Fibroblast of skin of abdomen (primary cell): ENCODE data around the gene NDC1.
"Not testable (repeated sequence)": the region's sequence is repeated elsewhere in the genome, so short reads cannot be mapped to it uniquely, and the experiment has no call there.

ENCODE experiments used
- DNase-seq: peaks from one replicate; pipeline ENCODE4 v3.0.0-alpha.2; 2013

Gene NDC1

DNA sequence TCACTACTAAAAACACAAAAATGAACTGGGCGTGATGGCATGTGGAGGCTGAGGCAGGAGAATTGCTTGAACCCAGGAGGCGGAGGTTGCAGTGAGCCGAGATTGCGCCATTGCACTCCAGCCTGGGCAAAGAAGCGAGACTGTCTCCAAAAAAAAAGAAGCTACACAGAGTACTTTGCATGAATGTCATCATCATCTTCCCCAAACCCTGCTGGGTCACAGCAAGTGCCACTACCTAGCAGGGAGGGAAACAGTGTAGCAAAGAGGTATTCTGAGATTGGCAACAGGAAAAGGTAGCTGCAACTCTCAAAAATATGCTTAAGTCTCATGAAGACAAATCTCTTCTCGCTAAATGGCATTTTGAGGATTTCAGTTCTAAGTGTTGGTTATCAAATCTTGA, 12.8 kb downstream of the NDC1 start:
- DNase-seq = no peak

DNA sequence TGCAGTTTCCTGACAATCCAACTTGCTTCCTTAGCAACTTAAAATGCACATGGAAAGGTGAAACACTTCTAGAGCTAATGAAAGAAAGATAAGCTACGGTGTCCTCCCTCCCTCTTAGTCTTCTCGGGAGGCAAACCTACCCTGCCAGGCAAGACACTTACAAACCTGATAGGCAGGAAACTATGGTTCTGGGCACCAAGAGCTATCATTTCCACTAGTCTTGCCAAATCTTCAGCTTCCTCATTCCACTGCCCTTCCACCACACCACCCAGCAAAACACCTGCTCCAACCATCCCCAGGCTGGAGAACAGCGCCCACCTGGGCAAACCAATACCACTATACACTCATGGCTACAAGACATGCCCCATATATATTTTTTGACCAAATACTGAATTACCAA, 15.2 kb downstream of the NDC1 start:
- DNase-seq = no peak

DNA sequence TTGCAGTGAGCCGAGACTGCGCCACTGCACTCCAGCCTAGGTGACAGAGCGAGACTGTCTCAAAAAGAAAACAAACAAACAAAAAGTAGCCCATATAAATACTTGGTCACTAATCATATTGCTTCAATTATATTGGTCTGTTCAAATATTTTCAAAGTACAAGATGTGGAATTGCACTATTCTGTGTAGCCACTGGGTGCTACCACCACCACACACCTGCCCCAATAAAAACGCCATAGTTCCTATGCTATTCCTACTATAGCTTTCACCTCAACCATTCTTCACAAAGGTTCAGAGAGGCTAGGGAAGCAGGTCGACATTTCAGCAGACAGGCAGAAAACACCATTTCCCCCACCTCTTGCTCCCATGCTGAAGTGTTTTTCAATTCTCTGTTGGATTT, 16.7 kb downstream of the NDC1 start:
- DNase-seq = no peak

GRCh38 chr1:53819387-53819786, 18.7 kb downstream of the NDC1 start:
- no peak for DNase-seq

DNA sequence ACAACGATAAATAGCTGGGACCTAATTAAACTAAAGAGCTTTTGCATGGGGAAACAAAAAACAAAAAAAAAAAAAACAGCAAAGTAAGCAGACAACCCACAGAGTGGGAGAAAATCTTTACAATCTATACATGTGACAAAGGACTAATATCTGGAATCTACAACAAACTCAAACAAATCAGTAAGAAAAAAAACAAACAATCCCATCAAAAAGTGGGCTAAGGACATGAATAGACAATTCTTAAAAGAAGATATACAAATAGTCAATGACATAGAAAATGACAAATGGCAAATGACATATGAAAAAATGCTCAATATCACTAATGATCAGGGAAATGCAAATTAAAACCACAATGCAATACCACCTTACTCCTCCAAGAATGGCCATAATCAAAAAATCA, 21.5 kb downstream of the NDC1 start:
- DNase-seq = not testable (repeated sequence)

GRCh38 chr1:53815484-53815883, 22.6 kb downstream of the NDC1 start:
- DNase-seq = not testable (repeated sequence)

GRCh38 chr1:53811414-53811851, 26.7 kb downstream of the NDC1 start:
- no peak for DNase-seq

- DNase-seq = no peak
These were observed 27.6 kb downstream of the NDC1 start for GRCh38 chr1:53810497-53810896.

GRCh38 chr1:53810007-53810406, 28.1 kb downstream of the NDC1 start:
- DNase-seq = no peak

DNA sequence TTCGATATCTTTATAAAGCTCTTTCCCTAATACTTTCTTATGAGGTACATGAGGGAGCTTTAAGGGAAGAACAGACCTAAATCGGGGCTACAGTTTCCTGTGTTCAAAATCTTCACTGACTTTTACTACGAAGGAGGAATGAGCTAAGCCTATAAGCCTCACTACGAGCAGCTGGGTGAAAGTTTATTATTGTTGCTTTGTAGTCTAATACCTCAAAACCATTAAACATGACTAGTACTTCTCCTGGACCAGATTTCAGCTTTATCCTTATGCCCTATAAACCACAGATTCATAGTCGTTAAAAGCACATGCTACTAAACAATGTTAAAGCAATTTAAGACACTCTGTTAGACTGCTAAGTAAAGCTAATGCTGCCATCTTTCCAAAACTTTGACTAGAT, 30.2 kb downstream of the NDC1 start:
- peak; percentile 21 for DNase-seq

GRCh38 chr1:53804791-53805505, 33.1 kb downstream of the NDC1 start:
- no peak for DNase-seq

GRCh38 chr1:53804181-53804580, 33.9 kb downstream of the NDC1 start:
- no peak for DNase-seq

- DNase-seq = no peak
These were observed 37.5 kb downstream of the NDC1 start for GRCh38 chr1:53800621-53801020.

DNA sequence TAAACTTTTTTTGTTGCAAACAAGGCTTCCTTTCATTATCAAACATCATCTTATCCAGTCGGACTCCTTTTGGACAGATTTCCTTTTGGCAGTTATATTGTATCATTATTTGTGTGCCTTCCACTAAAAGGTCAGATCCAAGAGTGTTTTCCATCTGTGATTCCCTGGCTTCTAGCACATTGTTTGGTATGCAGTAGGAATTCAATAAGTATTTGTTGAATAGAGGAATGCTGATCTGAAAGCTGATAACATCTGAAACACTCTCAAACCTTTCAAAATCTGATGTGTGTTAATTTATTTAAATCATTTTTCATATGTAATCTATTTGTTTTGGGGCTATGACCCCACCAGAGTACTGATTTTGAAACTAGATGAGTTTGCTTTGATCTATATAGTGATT, 39.0 kb downstream of the NDC1 start:
- peak; percentile 35 for DNase-seq

DNA sequence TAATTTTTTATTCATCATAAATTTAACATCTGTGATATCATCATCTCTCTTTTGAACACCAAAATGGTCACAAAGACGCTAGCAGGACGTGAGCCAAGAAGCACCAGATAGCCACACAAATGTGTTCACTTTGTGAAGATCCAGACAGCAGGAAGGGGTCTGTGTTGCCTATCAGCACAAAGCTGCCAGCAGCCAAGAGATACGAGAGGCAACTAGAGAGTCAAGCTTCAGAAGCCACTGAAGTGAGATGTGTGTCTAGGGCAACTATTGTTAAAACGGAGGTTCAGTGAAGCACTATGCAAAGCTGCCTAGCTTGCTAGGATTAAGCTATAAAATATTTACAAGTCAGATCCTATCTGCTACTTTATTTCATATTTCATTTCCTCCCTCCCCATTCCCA, 45.3 kb downstream of the NDC1 start:
- DNase-seq = no peak

DNA sequence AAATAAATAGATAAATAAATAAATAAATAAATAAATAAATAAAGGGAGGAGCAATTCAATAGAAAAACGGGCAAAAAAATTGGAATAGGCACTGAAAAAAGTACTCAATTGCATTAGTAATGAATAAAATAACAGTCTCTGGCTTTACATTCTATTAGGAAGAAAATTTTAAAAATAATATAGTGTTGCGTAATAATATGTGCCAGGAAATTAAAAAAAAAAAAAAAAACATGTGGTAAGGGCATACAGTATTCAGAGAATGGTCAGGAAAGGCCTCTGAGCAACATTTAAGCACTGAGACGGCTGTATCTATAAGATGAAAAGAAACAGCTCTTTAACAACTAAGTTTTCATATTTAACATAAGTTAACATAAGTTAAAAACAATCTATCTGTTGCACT, 50.4 kb downstream of the NDC1 start:
- no peak for DNase-seq

DNA sequence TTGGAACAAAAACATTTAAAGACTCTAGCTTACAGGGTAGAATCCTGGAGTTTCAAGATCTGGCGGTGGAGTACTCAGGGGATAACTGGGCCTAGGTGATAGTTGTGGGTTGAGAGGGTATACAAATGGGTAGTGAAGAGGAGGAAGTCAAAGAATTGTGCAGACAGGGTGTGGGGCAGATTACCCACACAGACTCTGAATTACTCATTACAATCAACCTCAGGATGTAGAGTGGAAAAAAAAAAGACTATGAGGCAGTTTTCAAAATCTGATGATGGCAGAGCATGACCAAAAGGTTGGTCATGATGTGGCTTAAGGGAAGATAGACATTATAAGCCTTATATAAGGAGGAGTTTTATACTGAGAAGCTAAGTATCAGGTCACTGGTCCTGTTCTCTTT, 55.0 kb downstream of the NDC1 start:
- DNase-seq = peak; percentile 50

DNA sequence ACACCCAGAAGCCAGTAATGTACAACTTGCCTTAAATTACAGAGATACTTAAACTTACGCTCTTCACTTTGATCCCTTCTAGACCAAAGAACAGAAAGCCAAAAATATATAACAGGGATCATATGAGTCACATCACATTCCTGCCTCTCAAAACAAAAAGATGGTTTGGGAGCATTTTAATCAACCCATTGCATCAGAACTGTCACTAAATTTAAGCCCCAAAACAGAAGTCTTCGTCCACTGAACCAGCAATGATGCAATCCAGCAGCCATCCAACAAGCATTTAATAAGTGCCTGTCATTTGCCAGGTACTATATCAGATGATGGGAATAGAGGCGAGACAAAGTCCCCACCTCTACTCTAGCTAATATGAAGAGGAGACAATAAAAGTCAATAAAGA, 56.4 kb downstream of the NDC1 start:
- DNase-seq = peak; percentile 88

DNA sequence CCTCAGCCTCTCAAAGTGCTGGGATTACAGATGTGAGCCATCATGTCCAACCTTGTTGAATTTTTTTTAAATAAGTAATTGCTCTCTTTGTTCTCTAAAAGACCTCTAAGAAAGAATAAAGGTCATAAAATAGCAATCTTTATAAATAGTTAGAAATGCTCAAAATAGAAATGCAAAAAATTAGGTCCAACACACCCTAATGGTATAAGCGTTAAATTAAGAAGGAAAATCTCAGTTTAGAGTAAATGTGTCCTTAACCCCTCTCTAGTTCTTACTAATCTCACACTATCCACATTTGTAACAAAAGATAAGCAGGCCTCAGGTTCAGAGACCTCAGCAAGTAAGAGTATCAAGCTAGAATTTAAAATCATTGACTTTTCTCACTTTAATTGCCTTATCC, 60.8 kb downstream of the NDC1 start:
- DNase-seq = no peak

DNA sequence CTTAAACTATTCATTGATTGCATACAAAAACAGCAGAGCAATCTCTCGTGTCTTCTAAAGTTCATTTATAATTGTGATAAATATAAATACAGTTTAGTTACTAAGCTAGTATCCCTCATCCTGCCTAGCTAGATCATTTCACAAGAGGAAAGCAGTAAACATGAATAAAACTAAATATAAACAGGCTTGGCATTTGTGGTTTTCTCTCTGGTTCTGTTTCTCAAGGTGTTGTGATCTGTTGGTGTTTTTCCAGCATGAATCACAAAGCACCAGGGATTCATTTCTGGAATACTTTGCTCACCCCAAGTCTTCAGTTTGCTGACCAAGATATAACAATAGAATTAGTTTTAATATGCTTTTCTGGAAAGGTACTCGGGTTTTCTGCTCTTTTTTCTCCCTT, 66.4 kb downstream of the NDC1 start:
- DNase-seq = peak; percentile 71

GRCh38 chr1:53769780-53770179, 68.3 kb downstream of the NDC1 start:
- peak; percentile 73 for DNase-seq

DNA sequence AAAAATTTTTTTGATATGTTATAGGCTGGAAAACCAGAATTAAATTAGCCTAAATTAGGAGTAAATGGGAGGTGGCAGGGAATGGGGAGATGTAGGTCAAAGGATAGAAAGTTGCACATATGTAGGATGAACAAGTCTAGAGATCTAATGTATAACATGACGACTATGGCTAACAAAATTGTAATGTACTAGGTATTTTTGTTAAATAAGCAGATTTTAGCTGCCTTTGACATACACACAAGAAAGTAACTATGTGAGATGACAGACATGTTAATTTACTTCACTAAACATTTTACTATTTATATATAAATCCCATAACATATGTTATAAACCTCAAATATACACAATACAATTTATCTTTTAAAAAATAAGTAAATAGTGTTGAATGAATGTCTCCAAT, 68.9 kb downstream of the NDC1 start:
- DNase-seq = no peak

DNA sequence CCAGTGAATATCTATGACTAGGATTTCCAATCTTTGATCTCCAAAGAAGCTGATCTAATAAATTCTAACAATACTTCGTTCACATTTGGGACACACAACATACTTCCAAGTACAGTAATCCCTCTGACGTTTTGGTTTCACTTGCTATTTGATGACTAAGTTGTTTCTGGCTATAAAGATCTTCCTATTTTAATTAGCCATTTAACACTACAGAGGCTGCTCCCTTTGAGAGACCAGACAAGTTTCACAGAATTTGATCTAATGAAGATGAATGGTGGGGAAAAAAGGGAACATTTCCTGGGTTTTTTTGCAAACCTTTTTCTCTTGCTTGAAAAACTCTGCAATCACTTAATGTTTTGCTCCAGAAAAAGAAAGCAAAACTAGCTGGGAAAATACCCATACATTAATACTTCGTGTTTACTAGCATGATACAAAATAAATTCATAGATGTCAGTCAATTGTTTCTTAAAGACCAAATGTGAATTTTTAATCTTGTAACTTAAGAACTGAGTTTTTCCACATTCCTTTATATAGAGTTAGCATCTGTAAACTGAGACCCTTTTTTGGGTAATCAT, 71.2 kb downstream of the NDC1 start:
- peak; percentile 66 for DNase-seq

GRCh38 chr1:53766194-53766742, 71.8 kb downstream of the NDC1 start:
- no peak for DNase-seq
